Bronchial epithelial cell (primary cell): ENCODE measurements around the gene GPR107. TPM values are rescaled to one million over a fixed set of nuclear protein-coding genes. Genes with fewer than 3 reads are reported as not detected.

Experiments used
- DNase-seq: peaks from one replicate; pipeline ENCODE4 v3.0.0-alpha.2; 2010; ENCODE audit warnings: low read depth
- FAIRE-seq: peaks from 2 replicates; lab custom pipeline; 2011; peaks lifted over from hg19 to GRCh38; lab: Jason Lieb, UNC
- H3K27me3 ChIP-seq: 2 replicates; pipeline ENCODE4 v1.5.1; 2011; ENCODE audit warnings: low read length; ENCODE audit not compliant: control insufficient read depth, insufficient read depth
- H3K36me3 ChIP-seq: 2 replicates; pipeline ENCODE4 v1.5.1; 2011; ENCODE audit warnings: low read length; ENCODE audit not compliant: control insufficient read depth, insufficient read depth
- H3K4me3 ChIP-seq: 2 replicates; pipeline ENCODE4 v1.5.1; 2011; ENCODE audit warnings: mild to moderate bottlenecking, low read depth, low read length, control low read depth
- total RNA-seq: library from RNA; depleted of rRNA; stranded (reverse); fragments of >200 nt; gene quantifications from 2 replicates; pipeline ENCODE4 v1.2.1, GENCODE V29; 2014
- TF ChIP-seq, protein P1 (sequence below): IDR thresholded peaks from 2 replicates; pipeline ENCODE4 v1.5.1; 2011; ENCODE audit warnings: mild to moderate bottlenecking, moderate library complexity, low read length, control low read depth, inconsistent platforms; ENCODE audit not compliant: insufficient read depth, severe bottlenecking

GPR107 gene
- total RNA-seq, 1 donor from 2014 or later: 21.6 TPM

DNA sequence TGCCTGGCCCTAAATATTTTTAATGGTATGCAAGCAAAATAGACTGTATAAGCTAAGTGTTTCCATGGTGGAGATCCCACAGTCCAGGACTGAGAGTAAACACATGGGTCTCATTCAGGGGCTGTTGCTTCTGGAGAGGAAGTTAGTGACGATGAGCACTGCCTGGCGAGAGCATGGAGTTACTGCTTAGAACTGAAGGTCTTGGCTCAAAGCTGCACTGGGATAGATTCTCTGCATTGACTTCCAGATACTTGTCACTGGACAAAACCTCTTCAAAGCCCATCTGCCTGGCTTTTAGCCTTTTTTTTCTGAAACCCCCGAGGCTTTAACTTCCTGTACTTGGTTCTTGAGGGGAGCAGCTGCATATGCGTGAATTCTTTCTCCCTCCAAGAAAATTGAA is 39.2 kb downstream of the GPR107 start:
- TF ChIP-seq, protein P1, sequence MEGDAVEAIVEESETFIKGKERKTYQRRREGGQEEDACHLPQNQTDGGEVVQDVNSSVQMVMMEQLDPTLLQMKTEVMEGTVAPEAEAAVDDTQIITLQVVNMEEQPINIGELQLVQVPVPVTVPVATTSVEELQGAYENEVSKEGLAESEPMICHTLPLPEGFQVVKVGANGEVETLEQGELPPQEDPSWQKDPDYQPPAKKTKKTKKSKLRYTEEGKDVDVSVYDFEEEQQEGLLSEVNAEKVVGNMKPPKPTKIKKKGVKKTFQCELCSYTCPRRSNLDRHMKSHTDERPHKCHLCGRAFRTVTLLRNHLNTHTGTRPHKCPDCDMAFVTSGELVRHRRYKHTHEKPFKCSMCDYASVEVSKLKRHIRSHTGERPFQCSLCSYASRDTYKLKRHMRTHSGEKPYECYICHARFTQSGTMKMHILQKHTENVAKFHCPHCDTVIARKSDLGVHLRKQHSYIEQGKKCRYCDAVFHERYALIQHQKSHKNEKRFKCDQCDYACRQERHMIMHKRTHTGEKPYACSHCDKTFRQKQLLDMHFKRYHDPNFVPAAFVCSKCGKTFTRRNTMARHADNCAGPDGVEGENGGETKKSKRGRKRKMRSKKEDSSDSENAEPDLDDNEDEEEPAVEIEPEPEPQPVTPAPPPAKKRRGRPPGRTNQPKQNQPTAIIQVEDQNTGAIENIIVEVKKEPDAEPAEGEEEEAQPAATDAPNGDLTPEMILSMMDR: no peak
- peaks cover 11% of the 10 kb centered on the region for H3K36me3 ChIP-seq

DNA sequence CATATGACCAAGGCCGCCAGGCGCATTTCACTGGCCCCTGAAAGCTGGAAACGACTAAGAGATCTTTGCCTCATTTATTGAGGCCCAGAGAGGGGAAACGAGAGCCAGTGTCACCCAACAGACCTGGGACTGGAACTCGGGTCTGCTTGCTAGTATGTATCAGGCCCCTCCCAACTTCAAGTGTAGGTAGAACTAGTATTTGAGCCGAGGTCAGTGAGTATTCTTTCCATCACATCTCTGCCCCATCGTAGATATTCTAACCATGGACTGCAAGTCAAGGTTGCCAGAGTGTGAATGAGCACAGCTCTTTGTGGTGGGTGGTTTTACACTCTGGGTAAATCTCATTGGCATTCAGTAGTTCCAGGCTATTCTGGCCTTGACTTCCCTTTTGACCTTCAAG is 42.2 kb downstream of the GPR107 start:
- no peak for DNase-seq
- Histone ChIP-seq H3K27me3 (no peaks in the 10 kb centered on the region), H3K4me3 (no peak overlapping the region), H3K36me3 (peaks cover 16% of the 10 kb centered on the region)
- no peak for FAIRE-seq
- TF ChIP-seq, protein P1: no peak

More for the DNA sequence above, 39.2 kb downstream of the GPR107 start:
- H3K4me3 ChIP-seq: no peak overlapping the region
- no peaks in the 10 kb centered on the region for H3K27me3 ChIP-seq
- DNase-seq (no peak), FAIRE-seq (no peak)

DNA sequence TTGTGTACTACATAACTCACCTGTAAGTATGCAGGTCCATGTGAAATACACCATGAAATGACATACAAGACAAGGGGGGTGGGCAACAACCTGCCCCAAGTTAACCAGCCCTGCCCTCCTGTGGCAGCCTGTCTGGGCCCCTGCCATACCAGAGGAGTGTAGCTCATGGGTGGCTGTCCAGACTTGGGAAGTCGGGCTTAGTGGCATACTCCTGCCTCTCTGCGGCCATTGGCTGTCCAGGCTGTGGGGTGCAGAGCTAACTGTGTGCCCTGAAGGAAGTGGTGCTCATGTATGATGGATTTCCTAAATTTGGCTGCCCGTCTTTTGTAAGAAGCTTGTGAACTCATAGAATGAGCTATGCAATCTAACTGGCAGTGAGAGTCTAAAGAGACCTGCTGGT is 47.0 kb downstream of the GPR107 start:
- H3K27me3 ChIP-seq: no peaks in the 10 kb centered on the region
- no peak for FAIRE-seq
- TF ChIP-seq, protein P1: no peak
- no peak for DNase-seq
- H3K4me3 ChIP-seq: no peak overlapping the region
- H3K36me3 ChIP-seq: peaks cover 27% of the 10 kb centered on the region

DNA sequence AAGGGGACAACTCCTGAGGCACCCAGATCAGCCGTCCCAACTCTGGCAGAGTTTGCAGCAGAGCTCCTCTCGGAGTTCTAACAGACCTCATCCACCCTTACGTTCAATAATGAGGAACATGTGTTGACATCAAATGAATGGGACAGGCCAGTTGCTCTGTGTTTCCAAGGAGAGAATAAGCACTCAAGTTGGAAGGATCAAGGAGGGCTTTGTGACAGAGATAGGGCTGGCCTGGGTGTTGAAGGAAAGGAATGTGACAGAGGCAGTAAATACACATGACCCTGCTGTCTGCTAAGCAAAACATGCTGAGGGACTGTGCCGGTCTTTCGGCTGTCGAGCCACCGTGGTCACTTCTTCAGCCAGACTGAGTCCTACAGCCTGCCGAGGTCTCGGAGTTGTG is 48.2 kb downstream of the GPR107 start:
- no peak overlapping the region for H3K4me3 ChIP-seq
- FAIRE-seq (no peak), DNase-seq (no peak)
- no peaks in the 10 kb centered on the region for H3K27me3 ChIP-seq
- H3K36me3 ChIP-seq: peaks cover 26% of the 10 kb centered on the region
- TF ChIP-seq, protein P1: no peak

DNA sequence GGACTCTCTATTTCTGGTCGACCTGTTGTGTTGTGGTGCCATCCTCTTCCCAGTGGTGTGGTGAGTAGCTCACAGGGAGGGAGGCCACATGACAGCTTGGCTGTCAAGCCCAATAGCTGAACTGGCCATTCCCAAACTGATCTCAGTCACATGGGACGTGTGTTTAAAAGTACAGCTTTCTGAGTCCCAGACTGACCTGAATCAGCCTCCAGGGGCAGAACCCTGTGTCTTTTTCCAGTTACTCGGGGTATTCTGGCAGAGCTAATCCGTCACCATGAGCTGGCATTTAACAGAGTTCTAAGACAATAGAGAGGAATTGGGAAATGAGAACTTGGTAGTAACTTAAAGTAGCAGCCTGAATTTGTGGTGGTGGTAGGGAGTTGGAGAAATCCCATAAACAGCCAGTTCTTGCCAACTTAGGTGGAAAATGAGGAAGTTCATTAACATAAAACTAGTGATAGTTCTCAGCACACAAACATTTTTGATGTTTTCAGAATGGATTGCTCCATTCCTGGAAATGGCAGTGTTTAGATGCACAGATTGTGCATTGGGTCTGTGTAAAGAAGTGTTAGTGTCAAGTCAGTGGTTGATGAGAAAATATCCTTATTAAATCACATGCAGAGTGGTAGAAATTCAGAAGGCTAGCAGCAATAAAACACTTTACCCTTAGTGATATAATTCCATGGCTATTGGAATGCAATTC is 50.9 kb downstream of the GPR107 start:
- TF ChIP-seq, protein P1: no peak
- no peak for FAIRE-seq
- Histone ChIP-seq H3K36me3 (peaks cover 28% of the 10 kb centered on the region), H3K4me3 (no peak overlapping the region), H3K27me3 (no peaks in the 10 kb centered on the region)
- no peak for DNase-seq

DNA sequence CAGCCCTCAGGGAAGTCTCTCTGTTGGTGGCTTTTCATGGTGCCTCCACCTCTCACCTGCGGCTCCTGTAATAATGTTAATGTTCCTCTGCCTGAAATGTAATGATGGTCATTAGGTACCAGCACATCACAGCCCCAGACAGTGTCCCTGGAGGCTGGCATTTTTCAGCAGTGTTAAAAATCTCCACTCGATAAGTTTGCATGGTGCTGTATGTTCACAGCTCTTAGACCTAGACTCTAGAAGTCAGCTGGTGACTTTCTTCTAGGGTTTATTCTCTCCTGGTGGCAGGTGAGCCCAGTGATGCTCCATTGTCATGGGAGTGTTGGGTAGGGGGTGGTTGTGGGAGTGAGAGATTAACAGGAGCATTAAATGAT is 53.1 kb downstream of the GPR107 start:
- Histone ChIP-seq H3K36me3 (peaks cover 26% of the 10 kb centered on the region), H3K27me3 (no peaks in the 10 kb centered on the region), H3K4me3 (no peak overlapping the region)
- TF ChIP-seq, protein P1: no peak
- FAIRE-seq: no peak
- no peak for DNase-seq
